ENCODE measurements around the gene STS.

STS gene

DNA sequence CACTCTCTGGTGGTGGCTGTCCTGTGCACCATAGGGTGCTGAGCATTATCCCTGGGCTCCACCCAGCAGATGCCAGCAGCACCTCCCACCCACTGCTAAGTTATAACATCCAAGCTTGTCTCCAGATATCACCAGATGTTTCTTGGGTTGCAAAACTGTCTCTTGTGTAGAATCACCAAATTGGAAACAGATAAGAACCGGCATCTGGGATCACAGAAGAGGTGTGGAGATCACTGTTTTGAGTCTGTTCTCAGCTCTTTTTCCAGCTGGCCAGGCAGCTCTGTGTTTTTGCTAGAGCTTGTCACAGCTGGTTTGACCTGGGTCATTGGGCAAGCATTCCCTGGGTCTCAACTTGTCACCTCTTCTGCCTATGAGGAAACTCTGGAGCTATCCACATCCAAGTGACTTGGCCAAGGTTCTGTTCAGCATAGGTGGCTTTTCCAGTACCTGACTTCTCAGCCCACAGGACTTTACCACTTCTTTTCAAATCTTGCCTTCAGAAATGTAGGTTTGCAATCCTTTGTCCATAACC is 15.7 kb downstream of the STS start:
- DNase-seq (no peak), ATAC-seq (ENCODE audit: insufficient read depth, low read depth) (no peak)
- Histone ChIP-seq H3K79me2 (ENCODE audit: insufficient read depth, low read length) (peaks cover 2% of the 10 kb centered on the region; the same call in 1 of the 2 replicates), H3K27ac (ENCODE audit: low read length) (no peak overlapping the region), H3K9me3 (ENCODE audit: insufficient read depth, low read length, severe bottlenecking) (no peaks in the 10 kb centered on the region), H3K4me2 (ENCODE audit: insufficient read depth, low read length) (no peak overlapping the region), H3K27me3 (ENCODE audit: insufficient read depth, low read length, poor library complexity) (no peaks in the 10 kb centered on the region), H3K4me1 (ENCODE audit: insufficient read depth, low read length) (peaks cover 23% of the 10 kb centered on the region), H2AFZ (ENCODE audit: low read depth, low read length) (no peak overlapping the region), H3K9ac (ENCODE audit: low read depth, low read length) (no peak overlapping the region), H4K20me1 (ENCODE audit: insufficient read depth, low read length) (no peaks in the 10 kb centered on the region), H3K36me3 (ENCODE audit: insufficient read depth, low read length) (peaks cover 12% of the 10 kb centered on the region), H3K4me3 (ENCODE audit: low read depth in 1 of 2, low read length in 2 of 2) (no peak overlapping the region)
- TF ChIP-seq, protein P1, sequence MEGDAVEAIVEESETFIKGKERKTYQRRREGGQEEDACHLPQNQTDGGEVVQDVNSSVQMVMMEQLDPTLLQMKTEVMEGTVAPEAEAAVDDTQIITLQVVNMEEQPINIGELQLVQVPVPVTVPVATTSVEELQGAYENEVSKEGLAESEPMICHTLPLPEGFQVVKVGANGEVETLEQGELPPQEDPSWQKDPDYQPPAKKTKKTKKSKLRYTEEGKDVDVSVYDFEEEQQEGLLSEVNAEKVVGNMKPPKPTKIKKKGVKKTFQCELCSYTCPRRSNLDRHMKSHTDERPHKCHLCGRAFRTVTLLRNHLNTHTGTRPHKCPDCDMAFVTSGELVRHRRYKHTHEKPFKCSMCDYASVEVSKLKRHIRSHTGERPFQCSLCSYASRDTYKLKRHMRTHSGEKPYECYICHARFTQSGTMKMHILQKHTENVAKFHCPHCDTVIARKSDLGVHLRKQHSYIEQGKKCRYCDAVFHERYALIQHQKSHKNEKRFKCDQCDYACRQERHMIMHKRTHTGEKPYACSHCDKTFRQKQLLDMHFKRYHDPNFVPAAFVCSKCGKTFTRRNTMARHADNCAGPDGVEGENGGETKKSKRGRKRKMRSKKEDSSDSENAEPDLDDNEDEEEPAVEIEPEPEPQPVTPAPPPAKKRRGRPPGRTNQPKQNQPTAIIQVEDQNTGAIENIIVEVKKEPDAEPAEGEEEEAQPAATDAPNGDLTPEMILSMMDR (IDR thresholded peaks at IDR 0.05; ENCODE audit: borderline replicate concordance, extremely low read depth, low read length, poor library complexity, severe bottlenecking): no peak
- no peak for TF ChIP-seq EZH2 (IDR thresholded peaks at IDR 0.05; ENCODE audit: borderline replicate concordance, low read depth, low read length, severe bottlenecking)

DNA sequence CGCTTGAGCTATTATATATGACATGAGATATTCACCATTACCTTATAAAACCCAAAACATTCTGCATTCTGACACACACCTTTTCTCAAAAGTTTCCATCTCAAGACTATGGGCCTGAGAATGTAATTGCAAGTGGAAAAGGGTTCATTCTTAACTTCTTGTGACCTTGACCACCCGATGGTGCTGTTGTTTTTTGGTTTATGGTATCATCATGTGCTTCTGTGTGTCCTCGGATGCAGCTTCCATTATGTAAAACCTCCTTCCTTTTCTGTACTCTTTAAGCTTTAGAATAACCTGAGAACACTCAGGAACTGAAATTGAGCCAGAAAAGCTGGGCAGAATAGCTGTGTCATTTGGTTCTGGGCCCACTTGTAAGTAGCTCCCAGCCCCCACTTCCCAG is 16.7 kb downstream of the STS start:
- no peak overlapping the region for H2AFZ ChIP-seq (ENCODE audit: low read depth, low read length)
- H3K27me3 ChIP-seq (ENCODE audit: insufficient read depth, low read length, poor library complexity): no peaks in the 10 kb centered on the region
- H3K9ac ChIP-seq (ENCODE audit: low read depth, low read length): no peak overlapping the region
- H3K79me2 ChIP-seq (ENCODE audit: insufficient read depth, low read length): no peaks in the 10 kb centered on the region; the same call in 1 of the 2 replicates
- H3K9me3 ChIP-seq (ENCODE audit: insufficient read depth, low read length, severe bottlenecking): no peaks in the 10 kb centered on the region
- TF ChIP-seq, protein P1 (IDR thresholded peaks at IDR 0.05; ENCODE audit: borderline replicate concordance, extremely low read depth, low read length, poor library complexity, severe bottlenecking): no peak
- no peak for TF ChIP-seq EZH2 (IDR thresholded peaks at IDR 0.05; ENCODE audit: borderline replicate concordance, low read depth, low read length, severe bottlenecking)
- ATAC-seq (ENCODE audit: insufficient read depth, low read depth): no peak
- H3K4me1 ChIP-seq (ENCODE audit: insufficient read depth, low read length): peaks cover 18% of the 10 kb centered on the region
- no peak overlapping the region for H3K4me2 ChIP-seq (ENCODE audit: insufficient read depth, low read length)
- peaks cover 12% of the 10 kb centered on the region for H3K36me3 ChIP-seq (ENCODE audit: insufficient read depth, low read length)
- no peak overlapping the region for H3K27ac ChIP-seq (ENCODE audit: low read length)
- no peak for DNase-seq
- H3K4me3 ChIP-seq (ENCODE audit: low read depth in 1 of 2, low read length in 2 of 2): no peak overlapping the region
- H4K20me1 ChIP-seq (ENCODE audit: insufficient read depth, low read length): no peaks in the 10 kb centered on the region

DNA sequence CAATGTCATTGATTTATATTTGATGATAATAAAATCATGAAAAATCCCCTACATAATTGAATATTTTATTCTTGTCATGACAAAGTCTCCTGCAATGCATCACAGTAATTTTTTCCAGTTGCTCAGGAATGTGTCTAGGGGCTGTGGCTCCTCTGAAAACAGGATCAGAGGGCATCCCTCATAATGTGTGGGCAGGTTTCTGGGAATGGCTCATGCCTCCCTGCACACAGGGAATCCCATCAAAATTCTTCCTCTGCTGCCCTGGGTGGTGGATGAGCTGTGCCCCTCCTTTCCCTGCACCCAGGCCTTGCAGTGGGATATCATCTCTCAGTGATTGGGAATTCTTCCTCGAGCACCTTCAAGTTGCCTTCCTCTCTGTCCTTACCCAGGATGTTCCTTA is 20.9 kb downstream of the STS start:
- Histone ChIP-seq H4K20me1 (ENCODE audit: insufficient read depth, low read length) (no peaks in the 10 kb centered on the region), H3K9ac (ENCODE audit: low read depth, low read length) (no peak overlapping the region), H3K79me2 (ENCODE audit: insufficient read depth, low read length) (0 out of 2 replicates have a peak, but pooled peaks cover 2% of the 10 kb centered on the region), H2AFZ (ENCODE audit: low read depth, low read length) (no peak overlapping the region), H3K27me3 (ENCODE audit: insufficient read depth, low read length, poor library complexity) (no peaks in the 10 kb centered on the region), H3K27ac (ENCODE audit: low read length) (no peak overlapping the region), H3K9me3 (ENCODE audit: insufficient read depth, low read length, severe bottlenecking) (no peaks in the 10 kb centered on the region), H3K4me1 (ENCODE audit: insufficient read depth, low read length) (peaks cover 10% of the 10 kb centered on the region), H3K4me2 (ENCODE audit: insufficient read depth, low read length) (no peak overlapping the region), H3K4me3 (ENCODE audit: low read depth in 1 of 2, low read length in 2 of 2) (no peak overlapping the region), H3K36me3 (ENCODE audit: insufficient read depth, low read length) (peaks cover 9% of the 10 kb centered on the region)
- no peak for TF ChIP-seq EZH2 (IDR thresholded peaks at IDR 0.05; ENCODE audit: borderline replicate concordance, low read depth, low read length, severe bottlenecking)
- TF ChIP-seq, protein P1 (IDR thresholded peaks at IDR 0.05; ENCODE audit: borderline replicate concordance, extremely low read depth, low read length, poor library complexity, severe bottlenecking): no peak
- DNase-seq: no peak
- no peak for ATAC-seq (ENCODE audit: insufficient read depth, low read depth)

All from DND-41 (cell line).